WTC11 (cell line): ENCODE data around the gene PNPO. TPM values are rescaled to one million over a fixed set of nuclear protein-coding genes. Genes with fewer than 3 reads are reported as not detected.

Source experiments
- ATAC-seq: fragments of 200-7000 bp; cut with Tn5 transposase; 2 replicates; pipeline ENCODE4 v1.10.0; 2021; ENCODE audit warnings: mild to moderate bottlenecking, moderate library complexity
- CTCF ChIA-PET: fragments of 300-600 bp; sonication (Branson Sonifier 250); formaldehyde crosslinking; loops from one replicate; lab custom pipeline; 2021; ENCODE audit warnings: antibody characterized with exemption; lab: Charles Lee
- POLR2A ChIA-PET: fragments of 350-600 bp; sonication (Branson Sonifier 250); formaldehyde crosslinking; loops from one replicate; lab custom pipeline; 2021; ENCODE audit warnings: antibody characterized with exemption; lab: Charles Lee
- DNase-seq: peaks from one replicate; pipeline ENCODE4 v3.0.0; 2021; ENCODE audit warnings: low spot score
- H3K27ac Mint-ChIP-seq: 2 replicates; pipeline ENCODE4 v1.8.0; 2021; ENCODE audit warnings: mixed read lengths
- H3K27me3 Mint-ChIP-seq: 2 replicates; pipeline ENCODE4 v1.8.0; 2021; ENCODE audit warnings: low read depth, mild to moderate bottlenecking, moderate library complexity, mixed read lengths
- H3K36me3 Mint-ChIP-seq: 2 replicates; pipeline ENCODE4 v1.8.0; 2021; ENCODE audit warnings: mixed read lengths
- H3K4me1 Mint-ChIP-seq: 2 replicates; pipeline ENCODE4 v1.8.0; 2022; ENCODE audit warnings: mixed read lengths
- H3K4me3 Mint-ChIP-seq: 2 replicates; pipeline ENCODE4 v1.8.0; 2021; ENCODE audit warnings: mild to moderate bottlenecking, moderate library complexity, mixed read lengths
- H3K9me3 Mint-ChIP-seq: 2 replicates; pipeline ENCODE4 v1.8.0; 2021; ENCODE audit warnings: mixed read lengths
- AR ChIP-seq: fragments of 250-450 bp; sonication (Bioruptor Pico); IDR thresholded peaks from 2 replicates; pipeline ENCODE4 v1.9.0; 2021; ENCODE audit warnings: mild to moderate bottlenecking
- E2F5 ChIP-seq: sonication (generic); formaldehyde crosslinking; IDR thresholded peaks from 2 replicates; pipeline ENCODE4 v1.8.1; 2022; ENCODE audit warnings: mild to moderate bottlenecking, moderate library complexity, missing genetic modification reagents
- ESRRA ChIP-seq: sonication (generic); formaldehyde crosslinking; IDR thresholded peaks from 2 replicates; pipeline ENCODE4 v1.8.1; 2022; ENCODE audit warnings: mild to moderate bottlenecking, missing genetic modification reagents, borderline replicate concordance
- IRF2 ChIP-seq: sonication (generic); formaldehyde crosslinking; IDR thresholded peaks from 2 replicates; pipeline ENCODE4 v1.8.0; 2022; ENCODE audit warnings: low read depth, missing genetic modification reagents, borderline replicate concordance
- JAZF1 ChIP-seq: fragments of 250-450 bp; sonication (Bioruptor Pico); IDR thresholded peaks from 2 replicates; pipeline ENCODE4 v1.9.0; 2021; ENCODE audit warnings: moderate library complexity, mild to moderate bottlenecking, inconsistent platforms
- JUN ChIP-seq: sonication (generic); formaldehyde crosslinking; IDR thresholded peaks from 2 replicates; pipeline ENCODE4 v1.8.0; 2023; ENCODE audit warnings: mild to moderate bottlenecking, missing genetic modification reagents
- KAT7 ChIP-seq: sonication (generic); formaldehyde crosslinking; IDR thresholded peaks from 2 replicates; pipeline ENCODE4 v1.8.1; 2023; ENCODE audit warnings: missing genetic modification reagents, mild to moderate bottlenecking, borderline replicate concordance
- MXD4 ChIP-seq: fragments of 250-450 bp; sonication (Bioruptor Pico); IDR thresholded peaks from 2 replicates; pipeline ENCODE4 v1.8.0; 2021; ENCODE audit warnings: mild to moderate bottlenecking, moderate library complexity, borderline replicate concordance
- MYBL2 ChIP-seq: sonication (generic); formaldehyde crosslinking; IDR thresholded peaks from 2 replicates; pipeline ENCODE4 v1.8.1; 2023; ENCODE audit warnings: mild to moderate bottlenecking, moderate library complexity, missing genetic modification reagents
- OVOL2 ChIP-seq: fragments of 250-450 bp; sonication (Bioruptor Pico); IDR thresholded peaks from 2 replicates; pipeline ENCODE4 v1.9.0; 2021; ENCODE audit warnings: mild to moderate bottlenecking, borderline replicate concordance
- SOX15 ChIP-seq: fragments of 250-450 bp; sonication (Bioruptor Pico); IDR thresholded peaks from 2 replicates; pipeline ENCODE4 v1.9.0; 2021; ENCODE audit warnings: mild to moderate bottlenecking
- ZBTB21 ChIP-seq: sonication (generic); formaldehyde crosslinking; IDR thresholded peaks from 2 replicates; pipeline ENCODE4 v1.8.1; 2023; ENCODE audit warnings: mild to moderate bottlenecking, missing genetic modification reagents, borderline replicate concordance
- ZNF232 ChIP-seq: sonication (generic); formaldehyde crosslinking; IDR thresholded peaks from 2 replicates; pipeline ENCODE4 v1.8.0; 2022; ENCODE audit warnings: mild to moderate bottlenecking, missing genetic modification reagents
- ZNF281 ChIP-seq: sonication (generic); formaldehyde crosslinking; IDR thresholded peaks from 2 replicates; pipeline ENCODE4 v1.8.0; 2023; ENCODE audit warnings: mild to moderate bottlenecking, missing genetic modification reagents
- ZNF423 ChIP-seq: fragments of 250-450 bp; sonication (Bioruptor Pico); IDR thresholded peaks from 2 replicates; pipeline ENCODE4 v2.1.2; 2022; ENCODE audit warnings: mild to moderate bottlenecking, moderate library complexity
- total RNA-seq: library from RNA; stranded (reverse); gene quantifications from 3 replicates; pipeline ENCODE4 v1.2.3, GENCODE V29; 2021
- TF ChIP-seq, protein P1 (sequence below): sonication (generic); formaldehyde crosslinking; IDR thresholded peaks from 2 replicates; pipeline ENCODE4 v1.8.1; 2023; ENCODE audit warnings: mild to moderate bottlenecking, missing genetic modification reagents, moderate library complexity
- TF ChIP-seq, protein P2 (sequence below): sonication (generic); formaldehyde crosslinking; IDR thresholded peaks from 2 replicates; pipeline ENCODE4 v1.8.0; 2022; ENCODE audit warnings: missing genetic modification reagents

Gene PNPO
- total RNA-seq, 1 experiment from 2014 or later = 12.2 TPM

- H3K27me3 Mint-ChIP-seq = no peaks in the 10 kb centered on the region; the same call in 1 of the 2 replicates
- peaks cover 45% of the 10 kb centered on the region for H3K4me1 Mint-ChIP-seq
- H3K4me3 Mint-ChIP-seq = no peak overlapping the region
- ATAC-seq (no peak), DNase-seq (no peak)
- H3K9me3 Mint-ChIP-seq = no peaks in the 10 kb centered on the region
- ChIA-PET POLR2A (interaction anchor here (0.6 kb wide), 1 partner anchor 26 kb away, joined by 3 read pairs; no protein-coding TSS in a partner anchor), CTCF (interaction anchor here (1.5 to 2.9 kb wide), 2 partner anchors 20 to 51 kb away, joined by 6 to 12 read pairs; no protein-coding TSS in a partner anchor)
- TF ChIP-seq JUN (CRISPR knock-in tag) (no peak), KAT7 (CRISPR knock-in tag) (no peak), IRF2 (CRISPR knock-in tag) (no peak), SOX15 (CRISPR knock-in tag) (no peak), JAZF1 (CRISPR knock-in tag) (no peak), ZNF423 (no peak), MXD4 (CRISPR knock-in tag) (no peak), ZBTB21 (CRISPR knock-in tag) (no peak), AR (no peak), ZNF281 (no peak), E2F5 (CRISPR knock-in tag) (no peak), OVOL2 (no peak), ESRRA (CRISPR knock-in tag) (no peak), ZNF232 (no peak), MYBL2 (no peak)
- TF ChIP-seq, protein P1, sequence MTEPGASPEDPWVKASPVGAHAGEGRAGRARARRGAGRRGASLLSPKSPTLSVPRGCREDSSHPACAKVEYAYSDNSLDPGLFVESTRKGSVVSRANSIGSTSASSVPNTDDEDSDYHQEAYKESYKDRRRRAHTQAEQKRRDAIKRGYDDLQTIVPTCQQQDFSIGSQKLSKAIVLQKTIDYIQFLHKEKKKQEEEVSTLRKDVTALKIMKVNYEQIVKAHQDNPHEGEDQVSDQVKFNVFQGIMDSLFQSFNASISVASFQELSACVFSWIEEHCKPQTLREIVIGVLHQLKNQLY = no peak
- TF ChIP-seq, protein P2, sequence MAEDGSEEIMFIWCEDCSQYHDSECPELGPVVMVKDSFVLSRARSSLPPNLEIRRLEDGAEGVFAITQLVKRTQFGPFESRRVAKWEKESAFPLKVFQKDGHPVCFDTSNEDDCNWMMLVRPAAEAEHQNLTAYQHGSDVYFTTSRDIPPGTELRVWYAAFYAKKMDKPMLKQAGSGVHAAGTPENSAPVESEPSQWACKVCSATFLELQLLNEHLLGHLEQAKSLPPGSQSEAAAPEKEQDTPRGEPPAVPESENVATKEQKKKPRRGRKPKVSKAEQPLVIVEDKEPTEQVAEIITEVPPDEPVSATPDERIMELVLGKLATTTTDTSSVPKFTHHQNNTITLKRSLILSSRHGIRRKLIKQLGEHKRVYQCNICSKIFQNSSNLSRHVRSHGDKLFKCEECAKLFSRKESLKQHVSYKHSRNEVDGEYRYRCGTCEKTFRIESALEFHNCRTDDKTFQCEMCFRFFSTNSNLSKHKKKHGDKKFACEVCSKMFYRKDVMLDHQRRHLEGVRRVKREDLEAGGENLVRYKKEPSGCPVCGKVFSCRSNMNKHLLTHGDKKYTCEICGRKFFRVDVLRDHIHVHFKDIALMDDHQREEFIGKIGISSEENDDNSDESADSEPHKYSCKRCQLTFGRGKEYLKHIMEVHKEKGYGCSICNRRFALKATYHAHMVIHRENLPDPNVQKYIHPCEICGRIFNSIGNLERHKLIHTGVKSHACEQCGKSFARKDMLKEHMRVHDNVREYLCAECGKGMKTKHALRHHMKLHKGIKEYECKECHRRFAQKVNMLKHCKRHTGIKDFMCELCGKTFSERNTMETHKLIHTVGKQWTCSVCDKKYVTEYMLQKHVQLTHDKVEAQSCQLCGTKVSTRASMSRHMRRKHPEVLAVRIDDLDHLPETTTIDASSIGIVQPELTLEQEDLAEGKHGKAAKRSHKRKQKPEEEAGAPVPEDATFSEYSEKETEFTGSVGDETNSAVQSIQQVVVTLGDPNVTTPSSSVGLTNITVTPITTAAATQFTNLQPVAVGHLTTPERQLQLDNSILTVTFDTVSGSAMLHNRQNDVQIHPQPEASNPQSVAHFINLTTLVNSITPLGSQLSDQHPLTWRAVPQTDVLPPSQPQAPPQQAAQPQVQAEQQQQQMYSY = no peak
- no peak overlapping the region for H3K27ac Mint-ChIP-seq
- H3K36me3 Mint-ChIP-seq = no peaks in the 10 kb centered on the region
Measured at GRCh38 chr17:47998044-47998443, 56.7 kb downstream of the PNPO start.

Other genes starting within 250 kb of the PNPO start
- gene TBKBP1, start 247.4 kb upstream of the PNPO start, total RNA-seq = 14.7 to 17.4 TPM (median 15.8 TPM) in 3 replicates
- 0.15 to 0.18 TPM in 2 of 3 replicates, not detected in the other for gene TBX21, start 208.3 kb upstream of the PNPO start, total RNA-seq
- gene OSBPL7, start 119.8 kb upstream of the PNPO start, total RNA-seq = 8.2 to 13.5 TPM (median 10.7 TPM) in 3 replicates
- gene MRPL10, start 110.0 kb upstream of the PNPO start, total RNA-seq = 80.1 to 87.0 TPM (median 85.3 TPM) in 3 replicates
- 0.09 to 0.39 TPM (median 0.30 TPM) in 3 replicates for gene LRRC46, start 109.9 kb upstream of the PNPO start, total RNA-seq
- 50.8 to 54.1 TPM (median 51.6 TPM) in 3 replicates for gene SCRN2, start 100.3 kb upstream of the PNPO start, total RNA-seq
- 2.0 to 3.3 TPM (median 2.3 TPM) in 3 replicates for gene SP6, start 90.4 kb upstream of the PNPO start, total RNA-seq
- 9.9 to 11.5 TPM (median 10.7 TPM) in 3 replicates for gene SP2, start 45.3 kb upstream of the PNPO start, total RNA-seq
- gene PRR15L, start 16.3 kb downstream of the PNPO start, total RNA-seq = 0.59 to 1.1 TPM (median 1.1 TPM) in 3 replicates
- gene CDK5RAP3, start 29.5 kb downstream of the PNPO start, total RNA-seq = 128 to 143 TPM (median 138 TPM) in 3 replicates
- gene COPZ2, start 96.2 kb downstream of the PNPO start, total RNA-seq = 0.37 to 0.44 TPM in 2 of 3 replicates, not detected in the other
- 130 to 149 TPM (median 131 TPM) in 3 replicates for gene NFE2L1, start 106.8 kb downstream of the PNPO start, total RNA-seq
- 162 to 167 TPM (median 165 TPM) in 3 replicates for gene CBX1, start 159.9 kb downstream of the PNPO start, total RNA-seq
- 19.3 to 24.5 TPM (median 20.1 TPM) in 3 replicates for gene SNX11, start 166.2 kb downstream of the PNPO start, total RNA-seq